CD4-positive, CD25-positive, alpha-beta regulatory T cell (primary cell): Measurements from ENCODE around the gene DCAF5. TPM values are rescaled to one million over a fixed set of nuclear protein-coding genes. Genes with fewer than 3 reads are reported as not detected.

Experiments used
- ATAC-seq, 2 donors: fragments of 150-1000 bp; cut with Tn5 transposase; one replicate each; pipeline ENCODE4 v1.10.0; 2021; ENCODE audit warnings: low read depth in 2 of 2, moderate number of reproducible peaks in 2 of 2, moderate library complexity in 1 of 2
- DNase-seq, 3 donors: peaks; one replicate each; pipeline versions ENCODE4 v3.0.0 to v3.0.0-alpha.2; 2012 to 2022; ENCODE audit warnings: mixed read lengths in 1 of 3
- H3K27ac ChIP-seq: one replicate; pipeline ENCODE4 v1.7.0; 2013; ENCODE audit warnings: mild to moderate bottlenecking, low read length; ENCODE audit not compliant: insufficient read depth, poor library complexity, severe bottlenecking
- H3K27me3 ChIP-seq: one replicate; pipeline ENCODE4 v1.7.0; 2013; ENCODE audit warnings: low read length; ENCODE audit not compliant: control insufficient read depth, insufficient read depth
- H3K36me3 ChIP-seq: one replicate; pipeline ENCODE4 v1.7.0; 2013; ENCODE audit warnings: mild to moderate bottlenecking, low read length, moderate library complexity; ENCODE audit not compliant: control insufficient read depth, insufficient read depth
- H3K4me1 ChIP-seq: 2 replicates; pipeline ENCODE4 v1.7.0; 2013; ENCODE audit warnings: mild to moderate bottlenecking, low read length; ENCODE audit not compliant: insufficient read depth, control insufficient read depth, poor library complexity, severe bottlenecking
- H3K4me3 ChIP-seq: one replicate; pipeline ENCODE4 v1.7.0; 2013; ENCODE audit warnings: low read depth, mild to moderate bottlenecking, low read length, moderate library complexity
- H3K9me3 ChIP-seq, 2 experiments: 1 replicate in 1 of 2; 2 replicates in 1 of 2; pipeline ENCODE4 v1.7.0; 2013; ENCODE audit warnings: low read length in 2 of 2, mild to moderate bottlenecking in 1 of 2, moderate library complexity in 1 of 2; ENCODE audit not compliant: control insufficient read depth in 2 of 2
- H3K27ac Mint-ChIP-seq, 3 donors: one replicate each; pipeline ENCODE4 v1.8.0; 2020 to 2022; ENCODE audit warnings: mild to moderate bottlenecking in 3 of 3, mixed read lengths in 3 of 3, moderate library complexity in 2 of 3
- H3K27me3 Mint-ChIP-seq: one replicate; pipeline ENCODE4 v1.8.0; 2022; ENCODE audit warnings: mild to moderate bottlenecking, mixed read lengths
- H3K36me3 Mint-ChIP-seq: one replicate; pipeline ENCODE4 v1.8.0; 2020; ENCODE audit warnings: mixed read lengths
- H3K4me1 Mint-ChIP-seq, 4 donors: one replicate each; pipeline ENCODE4 v1.8.0; 2020 to 2022; ENCODE audit warnings: mixed read lengths in 4 of 4, mild to moderate bottlenecking in 1 of 4
- H3K4me3 Mint-ChIP-seq, 4 donors: one replicate each; pipeline ENCODE4 v1.8.0; 2020 to 2022; ENCODE audit warnings: mild to moderate bottlenecking in 4 of 4, mixed read lengths in 4 of 4, moderate library complexity in 3 of 4
- H3K9me3 Mint-ChIP-seq, 7 donors: one replicate each; pipeline ENCODE4 v1.8.0; 2020 to 2022; ENCODE audit warnings: mixed read lengths in 7 of 7, mild to moderate bottlenecking in 3 of 7, moderate library complexity in 2 of 7
- polyA plus RNA-seq, 4 donors: library from polyadenylated mRNA; unstranded; fragments of 300-500 nt; fragmentation: Illumina TruSeq; gene quantifications; one replicate each; pipeline ENCODE4 v1.2.3, GENCODE V29; 2021
- total RNA-seq: library from RNA; stranded (reverse); gene quantifications from one replicate; pipeline ENCODE4 v1.2.3, GENCODE V29; 2022

The DCAF5 gene
- total and polyA plus RNA-seq, 5 donors from 2014 or later = 43.9 to 56.9 (median 53.5) TPM

GRCh38 chr14:69050240-69051184 is 102.4 kb downstream of the DCAF5 start:
- Mint-ChIP-seq H3K9me3 (no peaks in the 10 kb centered on the region), H3K4me3 (no peak overlapping the region), H3K4me1 (peaks cover 0 to 12% (median 6%) of the 10 kb centered on the region in 4 donors), H3K36me3 (peaks cover 22% of the 10 kb centered on the region), H3K27me3 (peaks cover 4% of the 10 kb centered on the region), H3K27ac (peak overlapping the region in 2 of 3 donors; percentile 21 to 39)
- DNase-seq (no peak), ATAC-seq (no peak)
- Histone ChIP-seq H3K9me3 (no peaks in the 10 kb centered on the region), H3K4me3 (no peak overlapping the region), H3K36me3 (peaks cover 30% of the 10 kb centered on the region), H3K27ac (no peak overlapping the region), H3K4me1 (no peaks in the 10 kb centered on the region), H3K27me3 (no peaks in the 10 kb centered on the region)

DNA sequence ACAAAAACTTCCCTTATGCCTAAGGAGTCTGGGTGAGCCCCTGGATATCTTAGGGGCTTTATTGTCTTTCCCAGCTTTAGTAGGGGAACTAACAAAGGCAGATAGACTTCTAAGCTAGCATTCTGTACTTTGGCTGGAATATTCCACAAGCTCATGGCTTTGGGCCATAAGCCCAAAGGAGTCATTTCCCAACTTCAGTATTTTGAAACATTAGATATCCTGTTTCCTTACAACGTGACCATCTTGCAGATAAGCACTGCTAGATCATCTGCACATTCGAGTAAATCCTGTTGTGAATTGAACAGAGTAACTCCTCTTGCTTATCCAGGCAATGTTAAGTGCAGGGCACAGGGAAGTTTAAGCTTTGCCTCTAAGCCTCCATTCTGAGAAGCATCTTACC is 103.2 kb downstream of the DCAF5 start:
- Histone ChIP-seq H3K27ac (no peak overlapping the region), H3K4me1 (no peaks in the 10 kb centered on the region), H3K9me3 (no peaks in the 10 kb centered on the region), H3K4me3 (no peak overlapping the region), H3K27me3 (no peaks in the 10 kb centered on the region), H3K36me3 (peaks cover 22% of the 10 kb centered on the region)
- ATAC-seq = no peak
- Mint-ChIP-seq H3K4me1 (peaks cover 0 to 12% (median 7%) of the 10 kb centered on the region in 4 donors), H3K36me3 (peaks cover 15% of the 10 kb centered on the region), H3K27ac (peak overlapping the region in 1 of 3 donors; percentile 43), H3K4me3 (no peak overlapping the region), H3K27me3 (peaks cover 4% of the 10 kb centered on the region), H3K9me3 (peaks cover 0 to 1% (median 0%) of the 10 kb centered on the region in 7 donors)
- no peak for DNase-seq

GRCh38 chr14:69048456-69048855 is 104.5 kb downstream of the DCAF5 start:
- H3K36me3 Mint-ChIP-seq = peaks cover 8% of the 10 kb centered on the region
- peaks cover 0 to 1% (median 0%) of the 10 kb centered on the region in 7 donors for H3K9me3 Mint-ChIP-seq
- Histone ChIP-seq H3K36me3 (peaks cover 10% of the 10 kb centered on the region), H3K9me3 (no peaks in the 10 kb centered on the region), H3K4me3 (no peak overlapping the region), H3K27me3 (no peaks in the 10 kb centered on the region), H3K27ac (no peak overlapping the region), H3K4me1 (no peaks in the 10 kb centered on the region)
- H3K4me3 Mint-ChIP-seq = no peak overlapping the region
- ATAC-seq (peak in 1 of 2 donors; percentile 52), DNase-seq (peak in 1 of 3 donors; percentile 23)
- peaks cover 0 to 14% (median 7%) of the 10 kb centered on the region in 4 donors for H3K4me1 Mint-ChIP-seq
- peak overlapping the region in 1 of 3 donors; percentile 71 for H3K27ac Mint-ChIP-seq
- peaks cover 4% of the 10 kb centered on the region for H3K27me3 Mint-ChIP-seq

GRCh38 chr14:69047255-69047654 is 105.7 kb downstream of the DCAF5 start:
- no peak for ATAC-seq
- Histone ChIP-seq H3K36me3 (peaks cover 5% of the 10 kb centered on the region), H3K9me3 (no peaks in the 10 kb centered on the region), H3K27ac (no peak overlapping the region), H3K4me1 (no peaks in the 10 kb centered on the region), H3K4me3 (no peak overlapping the region), H3K27me3 (peaks cover 3% of the 10 kb centered on the region)
- H3K4me3 Mint-ChIP-seq = no peak overlapping the region
- peaks cover 0 to 1% (median 0%) of the 10 kb centered on the region in 7 donors for H3K9me3 Mint-ChIP-seq
- peaks cover 5 to 16% (median 9%) of the 10 kb centered on the region in 4 donors for H3K4me1 Mint-ChIP-seq
- no peaks in the 10 kb centered on the region for H3K36me3 Mint-ChIP-seq
- H3K27me3 Mint-ChIP-seq = peaks cover 15% of the 10 kb centered on the region
- DNase-seq = no peak
- peak overlapping the region in 2 of 3 donors; percentile 48 to 71 for H3K27ac Mint-ChIP-seq

- H3K4me1 ChIP-seq = no peaks in the 10 kb centered on the region
- H3K9me3 ChIP-seq = no peaks in the 10 kb centered on the region
- Mint-ChIP-seq H3K27me3 (peaks cover 16% of the 10 kb centered on the region), H3K27ac (peak overlapping the region in 2 of 3 donors; percentile 27 to 91), H3K9me3 (peaks cover 0 to 1% (median 0%) of the 10 kb centered on the region in 7 donors), H3K4me1 (peaks cover 5 to 16% (median 9%) of the 10 kb centered on the region in 4 donors), H3K4me3 (no peak overlapping the region), H3K36me3 (no peaks in the 10 kb centered on the region)
- DNase-seq (no peak), ATAC-seq (no peak)
- H3K36me3 ChIP-seq = peaks cover 5% of the 10 kb centered on the region
- no peak overlapping the region for H3K4me3 ChIP-seq
- H3K27me3 ChIP-seq = peaks cover 5% of the 10 kb centered on the region
- H3K27ac ChIP-seq = no peak overlapping the region
Measured at GRCh38 chr14:69046476-69046860, 106.5 kb downstream of the DCAF5 start.

GRCh38 chr14:69045857-69046475 is 107.0 kb downstream of the DCAF5 start:
- ATAC-seq (no peak), DNase-seq (no peak)
- Histone ChIP-seq H3K4me1 (no peaks in the 10 kb centered on the region), H3K27me3 (peaks cover 7% of the 10 kb centered on the region), H3K9me3 (no peaks in the 10 kb centered on the region), H3K36me3 (peaks cover 3% of the 10 kb centered on the region), H3K27ac (no peak overlapping the region), H3K4me3 (no peak overlapping the region)
- Mint-ChIP-seq H3K36me3 (no peaks in the 10 kb centered on the region), H3K27ac (peak overlapping the region in 2 of 3 donors; percentile 31 to 91), H3K4me3 (no peak overlapping the region), H3K9me3 (peaks cover 0 to 1% (median 0%) of the 10 kb centered on the region in 7 donors), H3K4me1 (peaks cover 5 to 16% (median 9%) of the 10 kb centered on the region in 4 donors), H3K27me3 (peaks cover 21% of the 10 kb centered on the region)

- no peaks in the 10 kb centered on the region for H3K36me3 ChIP-seq
- H3K27me3 Mint-ChIP-seq = peaks cover 23% of the 10 kb centered on the region
- no peaks in the 10 kb centered on the region for H3K9me3 ChIP-seq
- no peak overlapping the region for H3K4me3 Mint-ChIP-seq
- no peaks in the 10 kb centered on the region for H3K4me1 ChIP-seq
- no peaks in the 10 kb centered on the region for H3K36me3 Mint-ChIP-seq
- H3K27me3 ChIP-seq = peaks cover 7% of the 10 kb centered on the region
- H3K27ac ChIP-seq = no peak overlapping the region
- no peak for ATAC-seq
- H3K27ac Mint-ChIP-seq = peak overlapping the region in 1 of 3 donors; percentile 31
- H3K9me3 Mint-ChIP-seq = peaks cover 0 to 1% (median 0%) of the 10 kb centered on the region in 7 donors
- peaks cover 5 to 16% (median 7%) of the 10 kb centered on the region in 4 donors for H3K4me1 Mint-ChIP-seq
- no peak for DNase-seq
- no peak overlapping the region for H3K4me3 ChIP-seq
Measured at GRCh38 chr14:69044965-69045555, 107.9 kb downstream of the DCAF5 start.
